Loucy (cell line): ENCODE results near the gene PDYN.

Experiments
- H2AFZ ChIP-seq: fragments of 200-600 bp; sonication (generic); 2 replicates; pipeline ENCODE4 v1.6.0; 2016; ENCODE audit warnings: antibody characterized with exemption, mild to moderate bottlenecking, low read length, moderate library complexity
- H3F3A ChIP-seq: fragments of 200-600 bp; 2 replicates; pipeline ENCODE4 v1.6.0; 2016; ENCODE audit warnings: antibody characterized with exemption, low read depth, mild to moderate bottlenecking
- H3K27me3 ChIP-seq: fragments of 200-600 bp; sonication (generic); 2 replicates; pipeline ENCODE4 v1.6.1; 2014; ENCODE audit warnings: low read length, mild to moderate bottlenecking; ENCODE audit not compliant: insufficient read depth, poor library complexity, severe bottlenecking
- H3K36me3 ChIP-seq: fragments of 200-600 bp; sonication (generic); 2 replicates; pipeline ENCODE4 v1.6.1; 2016; ENCODE audit warnings: low read length; ENCODE audit not compliant: insufficient read depth
- H3K4me1 ChIP-seq: fragments of 200-600 bp; sonication (generic); 2 replicates; pipeline ENCODE4 v1.5.1; 2014; ENCODE audit warnings: low read length, mild to moderate bottlenecking; ENCODE audit not compliant: insufficient read depth, poor library complexity, severe bottlenecking
- H3K4me2 ChIP-seq: fragments of 200-600 bp; sonication (generic); 2 replicates; pipeline ENCODE4 v1.6.0; 2014; ENCODE audit warnings: antibody characterized with exemption, low read length, low read depth, mild to moderate bottlenecking; ENCODE audit not compliant: poor library complexity, severe bottlenecking
- H3K4me3 ChIP-seq: fragments of 200-600 bp; sonication (generic); 2 replicates; pipeline ENCODE4 v1.5.1; 2014; ENCODE audit warnings: low read length, mild to moderate bottlenecking, mixed read lengths; ENCODE audit not compliant: poor library complexity, severe bottlenecking
- H3K79me2 ChIP-seq: fragments of 200-600 bp; sonication (generic); 2 replicates; pipeline ENCODE4 v1.6.1; 2014; ENCODE audit warnings: low read length; ENCODE audit not compliant: insufficient read depth
- H3K9ac ChIP-seq: fragments of 200-600 bp; sonication (generic); 2 replicates; pipeline ENCODE4 v1.6.0; 2014; ENCODE audit warnings: mild to moderate bottlenecking, low read depth, low read length, moderate library complexity; ENCODE audit not compliant: poor library complexity, severe bottlenecking
- H3K9me2 ChIP-seq: fragments of 200-600 bp; sonication (generic); replicated peaks from 2 replicates; pipeline ENCODE4 v1.6.1; 2016; ENCODE audit warnings: low read depth, low read length, mixed read lengths
- H3K9me3 ChIP-seq: fragments of 200-600 bp; sonication (generic); 2 replicates; pipeline ENCODE4 v1.6.1; 2014; ENCODE audit warnings: mild to moderate bottlenecking, antibody characterized with exemption, low read length, low read depth; ENCODE audit not compliant: insufficient read depth
- H4K20me1 ChIP-seq: fragments of 200-600 bp; sonication (generic); 2 replicates; pipeline ENCODE4 v1.6.0; 2014; ENCODE audit warnings: antibody characterized with exemption, low read length, mild to moderate bottlenecking; ENCODE audit not compliant: insufficient read depth, poor library complexity, severe bottlenecking
- CTCF ChIP-seq: fragments of 200-600 bp; sonication (generic); conservative IDR thresholded peaks from 2 replicates; pipeline ENCODE4 v1.5.1; 2014; ENCODE audit warnings: mild to moderate bottlenecking, antibody characterized with exemption, low read length
- EZH2phosphoT487 ChIP-seq: fragments of 200-600 bp; IDR thresholded peaks from 2 replicates; pipeline ENCODE4 v1.6.1; 2018; ENCODE audit warnings: antibody characterized with exemption, mild to moderate bottlenecking, moderate library complexity, borderline replicate concordance

Gene PDYN

GRCh38 chr20:1993986-1994385, at the start of gene PDYN:
Gene PDYN, minus strand, starts transcription at chr20:1994058. Its CDS starts 10,974 bp downstream, at chr20:1983084.
- Histone ChIP-seq H4K20me1 (no peaks in the 10 kb centered on the region), H3K79me2 (no peaks in the 10 kb centered on the region), H3K9me2 (no peaks in the 10 kb centered on the region), H3K36me3 (no peaks in the 10 kb centered on the region), H2AFZ (no peak within 1 kb of the TSS), H3K4me1 (no peaks in the 10 kb centered on the region), H3K4me2 (no peak within 1 kb of the TSS), H3K27me3 (no peaks in the 10 kb centered on the region), H3K9me3 (no peaks in the 10 kb centered on the region), H3K9ac (no peak within 1 kb of the TSS), H3F3A (no peaks in the 10 kb centered on the region), H3K4me3 (no peak within 1 kb of the TSS)
- TF ChIP-seq EZH2phosphoT487 (no peak), CTCF (no peak)

GRCh38 chr20:2042400-2042799, 48.5 kb upstream of the PDYN start:
- Histone ChIP-seq H3K9me3 (no peaks in the 10 kb centered on the region), H3K9me2 (no peaks in the 10 kb centered on the region), H3K4me2 (no peak overlapping the region), H3K27me3 (no peaks in the 10 kb centered on the region), H3K4me3 (no peak overlapping the region), H3K9ac (no peak overlapping the region), H2AFZ (no peak overlapping the region), H3K4me1 (no peaks in the 10 kb centered on the region), H3K79me2 (no peaks in the 10 kb centered on the region), H4K20me1 (no peaks in the 10 kb centered on the region), H3F3A (no peaks in the 10 kb centered on the region), H3K36me3 (no peaks in the 10 kb centered on the region)
- TF ChIP-seq EZH2phosphoT487 (no peak), CTCF (no peak)

- Histone ChIP-seq H3K9ac (no peak overlapping the region), H3K4me1 (no peaks in the 10 kb centered on the region), H3K9me2 (no peaks in the 10 kb centered on the region), H4K20me1 (no peaks in the 10 kb centered on the region), H3K79me2 (no peaks in the 10 kb centered on the region), H3K9me3 (no peaks in the 10 kb centered on the region), H3K4me3 (no peak overlapping the region), H3F3A (no peaks in the 10 kb centered on the region), H3K4me2 (no peak overlapping the region), H3K36me3 (no peaks in the 10 kb centered on the region), H2AFZ (no peak overlapping the region), H3K27me3 (no peaks in the 10 kb centered on the region)
- TF ChIP-seq CTCF (no peak), EZH2phosphoT487 (no peak)
Measured at GRCh38 chr20:2038161-2038560, 44.3 kb upstream of the PDYN start.
